Osteocyte (in vitro differentiated cells): ENCODE measurements around the gene UST. TPM values are rescaled to one million over a fixed set of nuclear protein-coding genes. Genes with fewer than 3 reads are reported as not detected.

Source experiments
- DNase-seq: peaks from one replicate; pipeline ENCODE4 v3.0.0; 2021; ENCODE audit warnings: mixed read lengths; ENCODE audit not compliant: unreplicated experiment; ENCODE audit errors: extremely low spot score
- H3K27ac Mint-ChIP-seq: one replicate; pipeline ENCODE4 v1.8.0; 2021; ENCODE audit warnings: mild to moderate bottlenecking, mixed read lengths; ENCODE audit not compliant: unreplicated experiment
- H3K27me3 Mint-ChIP-seq: one replicate; pipeline ENCODE4 v1.8.0; 2021; ENCODE audit warnings: mixed read lengths; ENCODE audit not compliant: unreplicated experiment
- H3K36me3 Mint-ChIP-seq: one replicate; pipeline ENCODE4 v1.8.0; 2021; ENCODE audit warnings: mixed read lengths; ENCODE audit not compliant: unreplicated experiment
- H3K4me1 Mint-ChIP-seq: one replicate; pipeline ENCODE4 v1.8.0; 2021; ENCODE audit warnings: mixed read lengths; ENCODE audit not compliant: unreplicated experiment
- H3K4me3 Mint-ChIP-seq: one replicate; pipeline ENCODE4 v1.8.0; 2021; ENCODE audit warnings: mild to moderate bottlenecking, moderate library complexity, mixed read lengths; ENCODE audit not compliant: unreplicated experiment
- H3K9me3 Mint-ChIP-seq: one replicate; pipeline ENCODE4 v1.8.0; 2021; ENCODE audit warnings: mixed read lengths; ENCODE audit not compliant: unreplicated experiment
- CTCF ChIP-seq: fragments of 200-600 bp; sonication (generic); IDR thresholded peaks from 2 replicates; pipeline ENCODE4 v1.5.0; 2021; ENCODE audit warnings: antibody characterized with exemption, mild to moderate bottlenecking, moderate library complexity
- total RNA-seq: library from RNA; stranded (reverse); gene quantifications from 2 replicates; pipeline ENCODE4 v1.2.1, GENCODE V29; 2021

Gene UST
- total RNA-seq, 1 donor from 2014 or later: 15.7 TPM

GRCh38 chr6:149060300-149060984 is 313.6 kb downstream of the UST start:
- H3K9me3 Mint-ChIP-seq: no peaks in the 10 kb centered on the region
- H3K27ac Mint-ChIP-seq: peak overlapping the region; percentile 94
- H3K4me3 Mint-ChIP-seq: peak overlapping the region; percentile 55
- DNase-seq: no peak
- H3K36me3 Mint-ChIP-seq: no peaks in the 10 kb centered on the region
- peaks cover 74% of the 10 kb centered on the region for H3K4me1 Mint-ChIP-seq
- H3K27me3 Mint-ChIP-seq: no peaks in the 10 kb centered on the region
- no peak for TF ChIP-seq CTCF

GRCh38 chr6:149060985-149061760 is 314.3 kb downstream of the UST start:
- Mint-ChIP-seq H3K36me3 (no peaks in the 10 kb centered on the region), H3K27me3 (no peaks in the 10 kb centered on the region), H3K4me3 (peak overlapping the region; percentile 55), H3K9me3 (no peaks in the 10 kb centered on the region), H3K27ac (peak overlapping the region; percentile 94), H3K4me1 (peaks cover 78% of the 10 kb centered on the region)
- no peak for DNase-seq
- no peak for TF ChIP-seq CTCF

GRCh38 chr6:149061930-149062329 is 315.1 kb downstream of the UST start:
- no peak overlapping the region for H3K4me3 Mint-ChIP-seq
- peaks cover 3% of the 10 kb centered on the region for H3K36me3 Mint-ChIP-seq
- no peak for TF ChIP-seq CTCF
- no peaks in the 10 kb centered on the region for H3K27me3 Mint-ChIP-seq
- H3K27ac Mint-ChIP-seq: peak overlapping the region; percentile 94
- no peak for DNase-seq
- no peaks in the 10 kb centered on the region for H3K9me3 Mint-ChIP-seq
- H3K4me1 Mint-ChIP-seq: peaks cover 81% of the 10 kb centered on the region

DNA sequence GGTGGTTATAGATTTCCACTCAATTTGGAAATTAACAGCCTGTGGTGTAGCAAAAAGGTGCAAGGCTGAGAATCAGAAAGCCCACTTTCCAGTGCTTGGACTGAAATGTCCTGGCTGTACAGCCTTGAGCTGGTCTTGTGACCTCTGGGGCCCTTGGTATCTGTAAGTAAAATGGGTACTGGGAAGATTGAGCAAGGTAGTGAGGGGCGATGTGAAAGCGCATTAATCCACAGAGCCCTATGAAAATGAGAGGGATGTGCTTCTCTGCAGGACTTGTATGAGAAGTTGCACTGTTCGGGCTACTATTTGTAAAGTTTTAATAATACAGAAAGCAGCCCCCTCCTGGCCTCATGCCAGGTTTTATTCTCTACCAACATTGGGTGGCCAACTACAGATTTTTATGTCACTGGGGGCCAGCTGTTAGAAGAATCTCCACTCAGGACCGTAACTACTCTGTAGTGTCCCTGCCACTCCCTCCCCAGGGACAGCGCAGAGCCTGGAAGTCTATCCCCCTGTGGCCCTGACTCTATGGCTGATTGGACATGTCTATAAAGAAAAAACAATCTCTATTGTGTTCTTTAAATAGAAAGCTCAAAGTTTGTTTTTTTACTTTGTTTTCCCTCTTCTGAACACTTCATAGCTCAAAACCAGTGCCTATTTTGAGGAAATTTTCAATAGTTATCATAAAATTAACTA is 316.0 kb downstream of the UST start:
- H3K4me1 Mint-ChIP-seq: peaks cover 81% of the 10 kb centered on the region
- H3K36me3 Mint-ChIP-seq: peaks cover 3% of the 10 kb centered on the region
- no peaks in the 10 kb centered on the region for H3K9me3 Mint-ChIP-seq
- H3K27me3 Mint-ChIP-seq: no peaks in the 10 kb centered on the region
- no peak overlapping the region for H3K27ac Mint-ChIP-seq
- no peak for DNase-seq
- no peak overlapping the region for H3K4me3 Mint-ChIP-seq
- TF ChIP-seq CTCF: no peak

DNA sequence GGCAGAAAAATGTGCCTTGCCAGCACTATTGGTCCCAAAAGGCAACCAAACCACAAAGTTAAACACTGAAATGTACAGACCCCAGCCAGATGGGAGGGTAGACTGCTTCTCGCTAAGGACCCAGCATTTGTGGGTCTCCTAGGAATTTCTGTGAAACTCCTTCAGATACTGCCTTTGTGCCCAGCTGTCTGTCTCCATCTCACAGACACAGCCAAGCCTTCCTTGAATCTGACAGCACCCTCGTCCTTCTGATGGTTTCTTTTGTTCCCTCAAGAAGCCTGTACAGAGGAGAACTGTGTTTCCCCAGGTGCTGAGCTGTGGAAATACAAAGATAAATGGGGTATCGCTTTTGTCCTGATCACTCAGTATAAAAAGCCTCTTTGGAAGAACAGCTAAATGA is 316.6 kb downstream of the UST start:
- no peak for DNase-seq
- H3K27ac Mint-ChIP-seq: no peak overlapping the region
- peaks cover 3% of the 10 kb centered on the region for H3K36me3 Mint-ChIP-seq
- H3K9me3 Mint-ChIP-seq: no peaks in the 10 kb centered on the region
- TF ChIP-seq CTCF: no peak
- no peak overlapping the region for H3K4me3 Mint-ChIP-seq
- H3K27me3 Mint-ChIP-seq: no peaks in the 10 kb centered on the region
- H3K4me1 Mint-ChIP-seq: peaks cover 79% of the 10 kb centered on the region
